NCI-H345 treated with DMSO at 0.1 percent for 48 hours (cell line): ENCODE results near the gene ARL14.
A peak's percentile ranks its signal among the peaks of the same experiment; 100 is the strongest.
"Not testable (repeated sequence)": the region's sequence is repeated elsewhere in the genome, so short reads cannot be mapped to it uniquely, and the experiment has no call there.

ENCODE experiments used
- DNase-seq: peaks from one replicate; lab custom pipeline; 2025; ENCODE audit not compliant: unreplicated experiment; lab: John Stamatoyannopoulos, UW

The ARL14 gene

GRCh38 chr3:160675566-160676124, 1.3 kb upstream of the ARL14 start:
- DNase-seq, result no peak

- no peak for DNase-seq
These were observed 510 bp downstream of the ARL14 start for GRCh38 chr3:160677459-160677881.

GRCh38 chr3:160678292-160678842, 1.4 kb downstream of the ARL14 start:
- DNase-seq, result no peak

- no peak for DNase-seq
These were observed 7.4 kb downstream of the ARL14 start for GRCh38 chr3:160684368-160684740.

- no peak for DNase-seq
These were observed 8.3 kb downstream of the ARL14 start for GRCh38 chr3:160685144-160685766.

- no peak for DNase-seq
These were observed 10.1 kb downstream of the ARL14 start for GRCh38 chr3:160686955-160687535.

- DNase-seq, result no peak
These were observed 14.2 kb downstream of the ARL14 start for GRCh38 chr3:160691151-160691550.

- DNase-seq, result no peak
These were observed 15.0 kb downstream of the ARL14 start for GRCh38 chr3:160691962-160692361.

- no peak for DNase-seq
These were observed 16.2 kb downstream of the ARL14 start for GRCh38 chr3:160693191-160693590.

- DNase-seq, result no peak
These were observed 17.4 kb downstream of the ARL14 start for GRCh38 chr3:160694345-160694744.

- no peak for DNase-seq
These were observed 18.0 kb downstream of the ARL14 start for GRCh38 chr3:160695003-160695402.

- no peak for DNase-seq
These were observed 19.0 kb downstream of the ARL14 start for GRCh38 chr3:160695915-160696327.

- no peak for DNase-seq
These were observed 20.8 kb downstream of the ARL14 start for GRCh38 chr3:160697637-160698380.

GRCh38 chr3:160698599-160699195, 21.7 kb downstream of the ARL14 start:
- no peak for DNase-seq

- no peak for DNase-seq
These were observed 24.5 kb downstream of the ARL14 start for GRCh38 chr3:160701490-160701889.

GRCh38 chr3:160702290-160702689, 25.3 kb downstream of the ARL14 start:
- no peak for DNase-seq

- no peak for DNase-seq
These were observed 27.0 kb downstream of the ARL14 start for GRCh38 chr3:160703974-160704373.

GRCh38 chr3:160707187-160707794, 30.3 kb downstream of the ARL14 start:
- peak; percentile 22 for DNase-seq

GRCh38 chr3:160709477-160710182, 32.7 kb downstream of the ARL14 start:
- DNase-seq, result peak; percentile 4

GRCh38 chr3:160713144-160713543, 36.2 kb downstream of the ARL14 start:
- DNase-seq, result not testable (repeated sequence)
